CD4-positive, alpha-beta T cell (primary cell): ENCODE data around the gene HINT1. TPM values are rescaled to one million over a fixed set of nuclear protein-coding genes. Genes with fewer than 3 reads are reported as not detected.

Source experiments
- ATAC-seq: fragments of 200-7000 bp; cut with Tn5 transposase; one replicate; pipeline ENCODE4 v1.10.0; 2022; ENCODE audit warnings: mild to moderate bottlenecking; ENCODE audit not compliant: poor library complexity
- CTCF ChIA-PET: fragments of 350-600 bp; sonication (Branson Sonifier 250); formaldehyde crosslinking; loops from one replicate; lab custom pipeline; 2021; ENCODE audit warnings: antibody characterized with exemption, inconsistent platforms; lab: Charles Lee
- POLR2A ChIA-PET: fragments of 350-600 bp; sonication (Branson Sonifier 250); formaldehyde crosslinking; loops from one replicate; lab custom pipeline; 2021; ENCODE audit warnings: antibody characterized with exemption, inconsistent platforms; lab: Charles Lee
- DNase-seq, 14 experiments: peaks; one replicate each; pipeline ENCODE4 v3.0.0-alpha.2; 2013 to 2020; ENCODE audit warnings: mixed read lengths in 2 of 14
- H3K27ac ChIP-seq, 2 donors: one replicate each; pipeline versions ENCODE4 v1.5.1 to v1.7.0; 2013; ENCODE audit warnings: low read length in 2 of 2, low read depth in 1 of 2, mild to moderate bottlenecking in 1 of 2
- H3K27me3 ChIP-seq, 2 experiments: 1 replicate in 1 of 2; 2 replicates in 1 of 2; pipeline versions ENCODE4 v1.6.1 to v1.7.0; 2013; ENCODE audit warnings: low read length in 2 of 2, control low read depth in 1 of 2, mild to moderate bottlenecking in 1 of 2, moderate library complexity in 1 of 2; ENCODE audit not compliant: insufficient read depth in 2 of 2, control insufficient read depth in 1 of 2
- H3K36me3 ChIP-seq: one replicate; pipeline ENCODE4 v1.6.1; 2013; ENCODE audit warnings: low read length, control low read depth; ENCODE audit not compliant: insufficient read depth
- H3K4me1 ChIP-seq: one replicate; pipeline ENCODE4 v1.6.1; 2013; ENCODE audit warnings: low read length, control low read depth; ENCODE audit not compliant: insufficient read depth
- H3K4me3 ChIP-seq: one replicate; pipeline ENCODE4 v1.5.1; 2013; ENCODE audit warnings: mild to moderate bottlenecking, low read length, moderate library complexity
- H3K9me3 ChIP-seq, 2 experiments: 1 replicate in 1 of 2; 2 replicates in 1 of 2; pipeline versions ENCODE4 v1.6.1 to v1.7.0; 2013; ENCODE audit warnings: low read length in 2 of 2, mild to moderate bottlenecking in 2 of 2, control low read depth in 1 of 2, moderate library complexity in 1 of 2; ENCODE audit not compliant: control insufficient read depth in 1 of 2, insufficient read depth in 1 of 2
- H3K27ac Mint-ChIP-seq: one replicate; pipeline ENCODE4 v1.8.0; 2020; ENCODE audit warnings: mixed read lengths
- H3K27me3 Mint-ChIP-seq: one replicate; pipeline ENCODE4 v1.8.0; 2021; ENCODE audit warnings: mixed read lengths
- H3K36me3 Mint-ChIP-seq: one replicate; pipeline ENCODE4 v1.8.0; 2021; ENCODE audit warnings: low read depth, mixed read lengths
- H3K4me1 Mint-ChIP-seq: one replicate; pipeline ENCODE4 v1.8.0; 2021; ENCODE audit warnings: low read depth, mixed read lengths
- H3K4me3 Mint-ChIP-seq: one replicate; pipeline ENCODE4 v1.8.0; 2020; ENCODE audit warnings: mild to moderate bottlenecking, mixed read lengths
- H3K9me3 Mint-ChIP-seq: one replicate; pipeline ENCODE4 v1.8.0; 2020; ENCODE audit warnings: mixed read lengths
- CTCF ChIP-seq: fragments of 200-600 bp; IDR thresholded peaks from one replicate; pipeline ENCODE4 v1.8.0; 2022; ENCODE audit warnings: antibody characterized with exemption, mild to moderate bottlenecking
- intact Hi-C, 2 experiments: fragments of 100-400 bp; cut with DNase I in 1 of 2; cut with micrococcal nuclease in 1 of 2; formaldehyde crosslinking; loops; one replicate each; pipeline versions ENCODE4 v1.15.1 to v1.9.0; 2023 to 2025; cut with DNase I, micrococcal nuclease
- total RNA-seq, 174 experiments: library from RNA in 2 of 174; stranded (reverse) in 2 of 174; gene quantifications; one replicate each; pipeline ENCODE4 v1.2.3 and lab custom pipeline; 2021 to 2026

The HINT1 gene
- total RNA-seq, 2 experiments from 2014 or later, result 257 to 263 TPM

DNA sequence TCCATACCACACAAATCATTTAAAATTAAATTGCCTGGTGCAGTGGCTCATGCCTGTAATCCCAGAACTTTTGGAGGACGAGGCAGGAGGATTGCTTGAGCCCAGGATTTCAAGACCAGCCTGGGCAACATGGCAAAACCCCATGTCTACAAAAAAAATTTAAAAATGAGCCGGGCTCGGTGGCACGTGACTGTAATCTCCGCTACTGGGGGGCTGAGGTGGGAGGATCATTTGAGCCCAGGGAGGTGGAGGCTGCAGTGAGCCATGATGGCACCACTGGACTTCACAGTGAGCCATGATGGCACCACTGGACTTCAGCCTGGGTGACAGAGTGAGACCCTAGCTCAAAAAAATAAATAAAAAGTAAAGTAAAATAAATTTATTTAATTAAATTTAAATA is 46.6 kb upstream of the HINT1 start:
- intact Hi-C loops, result loop anchor here in 1 of 2 experiments (5.0 kb wide), 1 partner anchor 36 kb away; no protein-coding TSS in a partner anchor
- Histone ChIP-seq H3K4me1 (peaks cover 28% of the 10 kb centered on the region), H3K36me3 (no peaks in the 10 kb centered on the region), H3K4me3 (no peak overlapping the region), H3K9me3 (no peaks in the 10 kb centered on the region), H3K27ac (no peak overlapping the region), H3K27me3 (no peaks in the 10 kb centered on the region)
- no peak overlapping the region for H3K4me3 Mint-ChIP-seq
- POLR2A ChIA-PET, result interaction anchor here (0.6 to 4.3 kb wide), 2 partner anchors 53 to 58 kb away, joined by 3 to 54 read pairs; partner anchors contain the start of gene CDC42SE2
- peaks cover 66% of the 10 kb centered on the region for H3K4me1 Mint-ChIP-seq
- H3K27me3 Mint-ChIP-seq, result no peaks in the 10 kb centered on the region
- no peaks in the 10 kb centered on the region for H3K9me3 Mint-ChIP-seq
- TF ChIP-seq CTCF, result no peak
- ATAC-seq, result no peak
- peak overlapping the region; percentile 96 for H3K27ac Mint-ChIP-seq
- CTCF ChIA-PET, result interaction anchor here (0.6 kb wide), 1 partner anchor 715 kb away, joined by 3 read pairs; no protein-coding TSS in a partner anchor
- DNase-seq, result no peak
- H3K36me3 Mint-ChIP-seq, result no peaks in the 10 kb centered on the region

- POLR2A ChIA-PET, result interaction anchor here (1.0 to 4.3 kb wide), 11 partner anchors 12 to 204 kb away, joined by 3 to 54 read pairs (median 4); partner anchors contain the start of gene CDC42SE2
- intact Hi-C loops, result loop anchor here in 1 of 2 experiments (5.0 kb wide), 1 partner anchor 37 kb away; no protein-coding TSS in a partner anchor
- H3K27ac Mint-ChIP-seq, result peak overlapping the region; percentile 96
- TF ChIP-seq CTCF, result no peak
- no peaks in the 10 kb centered on the region for H3K9me3 Mint-ChIP-seq
- H3K36me3 Mint-ChIP-seq, result no peaks in the 10 kb centered on the region
- H3K4me1 Mint-ChIP-seq, result peaks cover 67% of the 10 kb centered on the region
- no peaks in the 10 kb centered on the region for H3K9me3 ChIP-seq
- no peaks in the 10 kb centered on the region for H3K36me3 ChIP-seq
- no peaks in the 10 kb centered on the region for H3K27me3 Mint-ChIP-seq
- no peak for ATAC-seq
- CTCF ChIA-PET, result no interaction called here
- peak overlapping the region; percentile 69 to 79 for H3K27ac ChIP-seq
- peak in 1 of 14 experiments; percentile 42 for DNase-seq
- peak overlapping the region; percentile 77 for H3K4me3 Mint-ChIP-seq
- peaks cover 28% of the 10 kb centered on the region for H3K4me1 ChIP-seq
- H3K4me3 ChIP-seq, result peak overlapping the region; percentile 19
- no peaks in the 10 kb centered on the region for H3K27me3 ChIP-seq
Measured at GRCh38 chr5:131210151-131210510, 45.1 kb upstream of the HINT1 start.

DNA sequence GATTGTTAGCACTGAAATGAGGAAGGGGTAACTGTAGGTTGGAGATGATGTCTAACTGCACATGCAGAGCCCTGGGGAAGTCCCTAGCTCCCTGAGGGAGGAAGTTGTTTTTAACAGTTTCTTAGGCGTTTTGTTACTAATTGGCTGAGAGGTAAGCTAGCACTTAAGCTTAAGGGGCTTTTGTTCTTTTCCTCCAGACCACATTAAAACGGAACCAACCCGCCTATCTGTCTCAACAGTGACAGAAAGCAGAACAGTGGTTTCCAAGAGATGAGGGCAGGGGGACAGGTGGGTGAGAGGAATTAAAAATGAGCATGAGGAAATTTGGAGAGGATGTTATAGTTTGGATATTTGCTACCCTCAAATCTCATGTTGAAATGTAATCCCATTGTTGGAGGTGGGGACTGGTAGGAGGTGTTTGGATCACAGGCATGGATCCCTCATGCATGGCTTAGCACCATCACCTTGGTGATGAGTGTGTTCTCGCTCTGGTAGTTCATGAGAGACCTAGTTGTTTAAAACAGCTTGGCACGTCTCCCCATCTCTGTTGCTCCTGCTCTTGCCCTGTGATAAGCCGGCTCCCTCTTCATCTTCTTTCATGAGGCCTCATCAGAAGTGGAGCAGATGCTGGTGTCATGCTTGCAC is 44.6 kb upstream of the HINT1 start:
- H3K4me3 Mint-ChIP-seq, result peak overlapping the region; percentile 77
- no peaks in the 10 kb centered on the region for H3K36me3 ChIP-seq
- peak overlapping the region; percentile 96 for H3K27ac Mint-ChIP-seq
- H3K9me3 Mint-ChIP-seq, result peaks cover 2% of the 10 kb centered on the region
- DNase-seq (peak; percentile 7 to 91 (median 40)), ATAC-seq (peak; percentile 93)
- CTCF ChIA-PET, result interaction anchor here (0.9 to 1.1 kb wide), 3 partner anchors 10 to 176 kb away, joined by 3 to 5 read pairs (median 3); no protein-coding TSS in a partner anchor
- H3K36me3 Mint-ChIP-seq, result no peaks in the 10 kb centered on the region
- peak overlapping the region; percentile 19 for H3K4me3 ChIP-seq
- H3K27me3 Mint-ChIP-seq, result no peaks in the 10 kb centered on the region
- peaks cover 25% of the 10 kb centered on the region for H3K4me1 ChIP-seq
- H3K27ac ChIP-seq, result peak overlapping the region; percentile 69 to 79
- POLR2A ChIA-PET, result interaction anchor here (0.7 to 4.3 kb wide), 22 partner anchors 12 to 205 kb away, joined by 3 to 54 read pairs (median 4); partner anchors contain the start of genes CDC42SE2 and HINT1
- no peak for TF ChIP-seq CTCF
- H3K4me1 Mint-ChIP-seq, result peaks cover 62% of the 10 kb centered on the region
- intact Hi-C loops, result loop anchor here (1.0 to 5.0 kb wide), 5 partner anchors 38 to 173 kb away; partner anchors contain the start of gene LYRM7 (in 1 of the 2)
- H3K9me3 ChIP-seq, result no peaks in the 10 kb centered on the region
- H3K27me3 ChIP-seq, result no peaks in the 10 kb centered on the region
